ENCODE measurements around the gene SPINDOC. TPM values are rescaled to one million over a fixed set of nuclear protein-coding genes. Genes with fewer than 3 reads are reported as not detected.

Gene SPINDOC
- total RNA-seq, 1 experiment from 2014 or later, result 121 TPM

DNA sequence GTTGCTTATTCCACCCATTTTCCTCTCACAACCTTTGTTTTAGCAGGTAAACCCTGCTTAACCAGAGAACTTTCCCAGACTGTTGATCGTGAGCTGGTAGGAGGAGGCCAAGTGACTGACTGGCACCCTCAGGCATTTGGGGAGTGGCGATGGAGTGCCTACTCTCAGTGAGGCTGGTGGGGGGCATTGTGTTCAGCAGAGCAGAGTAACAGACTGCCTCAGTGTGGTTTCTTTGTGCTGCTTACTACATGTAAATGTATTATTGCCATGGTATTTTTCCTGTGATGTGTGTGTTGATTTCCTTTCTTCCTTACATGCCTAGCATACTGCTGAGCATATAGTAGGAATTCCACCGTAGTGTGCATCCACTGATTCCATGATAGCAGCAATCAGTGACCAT, 28.3 kb downstream of the SPINDOC start:
- Histone ChIP-seq H4K5ac (ENCODE audit: insufficient read length, low read depth, low read length) (no peak overlapping the region), H3K4ac (ENCODE audit: low read depth, low read length) (no peak overlapping the region), H2AK5ac (ENCODE audit: insufficient read length, low read length) (no peak overlapping the region), H3K23me2 (ENCODE audit: insufficient read length, low read depth, low read length, poor library complexity, severe bottlenecking) (peaks cover 15% of the 10 kb centered on the region), H4K91ac (ENCODE audit: insufficient read length, low read depth, low read length) (no peak overlapping the region), H2BK120ac (ENCODE audit: low read depth, low read length, poor library complexity, severe bottlenecking) (no peak overlapping the region), H4K8ac (replicated peaks; ENCODE audit: insufficient read length, low read depth, low read length) (no peak overlapping the region), H2BK15ac (ENCODE audit: low read depth, low read length) (no peak overlapping the region), H3K79me1 (ENCODE audit: insufficient read depth, low read depth, low read length, poor library complexity, severe bottlenecking) (peaks cover 13% of the 10 kb centered on the region), H2AFZ (ENCODE audit: low read length) (no peak overlapping the region), H3K56ac (ENCODE audit: insufficient read length, low read depth, low read length) (no peak overlapping the region), H3K23ac (ENCODE audit: insufficient read length, low read depth, low read length) (no peak overlapping the region), H2BK20ac (ENCODE audit: low read depth, low read length, poor library complexity, severe bottlenecking) (no peak overlapping the region), H4K20me1 (ENCODE audit: control insufficient read depth, insufficient read depth, insufficient read length) (no peaks in the 10 kb centered on the region), H3K18ac (ENCODE audit: insufficient read length, low read depth, low read length) (no peak overlapping the region), H3K27me3 (ENCODE audit: insufficient read depth, low read length) (no peaks in the 10 kb centered on the region), H2BK12ac (ENCODE audit: insufficient read length, low read depth, low read length) (no peak overlapping the region), H2BK5ac (ENCODE audit: insufficient read length, low read length) (no peak overlapping the region), H3K27ac (ENCODE audit: insufficient read length, low read depth, low read length) (no peak overlapping the region), H3T11ph (ENCODE audit: low read length) (no peak overlapping the region), H3K14ac (ENCODE audit: insufficient read depth, low read length) (no peak overlapping the region; the same call in 1 of the 2 replicates), H3K9ac (ENCODE audit: extremely low read depth, insufficient read length, low read length) (peak overlapping the region; percentile 48), H3K9me3 (ENCODE audit: control insufficient read depth, low read depth, low read length) (no peaks in the 10 kb centered on the region), H3K4me1 (ENCODE audit: insufficient read depth, low read length) (peaks cover 16% of the 10 kb centered on the region), H3K79me2 (ENCODE audit: insufficient read depth, low read length) (peaks cover 39% of the 10 kb centered on the region; the same call in 1 of the 2 replicates), H3K4me2 (ENCODE audit: insufficient read depth, insufficient read length, low read length) (peak overlapping the region; percentile 85)
- Mint-ChIP-seq H3K27ac (peak overlapping the region; percentile 22 to 43 (median 36); a peak in 4 of 7 replicates), H3K4me1 (peaks cover 66 to 81% of the 10 kb centered on the region in 2 experiments), H3K36me3 (ENCODE audit: insufficient read depth in 1 of 3, low read depth in 3 of 3) (peaks cover 3 to 22% (median 16%) of the 10 kb centered on the region in 3 experiments), H3K27me3 (ENCODE audit: low read depth) (no peaks in the 10 kb centered on the region), H3K9me3 (peaks cover 0 to 4% of the 10 kb centered on the region in 2 experiments; a peak in 1 of 5 replicates), H3K4me3 (peak overlapping the region; percentile 95 to 96)
- TF ChIP-seq CTCF (conservative IDR thresholded peaks at IDR 0.05), result no peak
- DNase-seq, result peak; percentile 65
- WGBS (ENCODE audit: extremely low coverage, insufficient read length, low lambda C conversion rate), result no CpG with 5 or more reads among the region's 3 CpGs

Data from H9 (cell line).